Measurements from ENCODE around the gene KCNK2. TPM values are rescaled to one million over a fixed set of nuclear protein-coding genes. Genes with fewer than 3 reads are reported as not detected.

The KCNK2 gene
- total and polyA plus RNA-seq, 10 of the 15 experiments (the other 5 are each of a cell fraction or from before 2014, with no cell fraction given), result 0.04 to 0.13 (median 0.08) TPM; not detected in 4

GRCh38 chr1:215181518-215181917 is 99.0 kb downstream of the KCNK2 start:
- ChIA-PET RAD21 (ENCODE audit: unreplicated experiment) (interaction anchor here (1.2 kb wide), 1 partner anchor 342 kb away, joined by 3 read pairs; no protein-coding TSS in a partner anchor), SMC1A (ENCODE audit: uncharacterized antibody, unreplicated experiment) (interaction anchor here (0.9 kb wide), 1 partner anchor 345 kb away, joined by 3 read pairs; no protein-coding TSS in a partner anchor), CTCF (interaction anchor here (0.6 to 1.6 kb wide), 2 partner anchors 10 to 332 kb away, joined by 3 to 6 read pairs; no protein-coding TSS in a partner anchor), POLR2A (no interaction called here)
- 10% methylated on average over 3 of the region's 3 CpGs for WGBS (ENCODE audit: insufficient coverage, insufficient replicate concordance, low lambda C conversion rate, missing lambda C conversion rate)
- Histone ChIP-seq H3K4me2 (ENCODE audit: control insufficient read depth, insufficient read depth) (no peak overlapping the region), H3K79me2 (ENCODE audit: control insufficient read depth, insufficient read depth, low read length) (no peaks in the 10 kb centered on the region), H4K20me1 (ENCODE audit: control insufficient read depth, insufficient read depth) (no peaks in the 10 kb centered on the region), H3K9me3 (replicated peaks; ENCODE audit: control insufficient read depth, insufficient read depth, low read length) (no peaks in the 10 kb centered on the region; the same call in 2 of the 3 replicates), H3K4me3 (no peak overlapping the region), H2AFZ (ENCODE audit: control insufficient read depth, low read depth, low read length) (no peak overlapping the region), H3K27ac (ENCODE audit: control insufficient read depth, insufficient read depth) (no peak overlapping the region), H3K36me3 (ENCODE audit: control insufficient read depth in 2 of 2, insufficient read depth in 2 of 2, low read length in 1 of 2) (no peaks in the 10 kb centered on the region), H3K27me3 (replicated peaks in 1 of 2; ENCODE audit: control insufficient read depth in 2 of 2, insufficient read depth in 2 of 2, low read length in 1 of 2) (no peaks in the 10 kb centered on the region), H3K4me1 (ENCODE audit: control insufficient read depth, insufficient read depth, low read length) (no peaks in the 10 kb centered on the region), H3K9ac (ENCODE audit: control insufficient read depth, insufficient read depth, low read length) (no peak overlapping the region)
- intact Hi-C loops (cut with micrococcal nuclease; ENCODE audit: unreplicated experiment), result no loop called here
- no TSS peak for BruUV-seq (replicated peaks)
- FAIRE-seq (no peak), DNase-seq (ENCODE audit: low read depth, low spot score) (no peak), ATAC-seq (0 out of 3 replicates have a peak, but pooled peaks have one; percentile 32)
- in situ Hi-C loops (cut with MboI), result no loop called here
- no peak for TF ChIP-seq REST (IDR thresholded peaks at IDR 0.05; ENCODE audit: low read depth, low read length)
- TF ChIP-seq ZSCAN29 (IDR thresholded peaks at IDR 0.05), result no peak
- no peak for TF ChIP-seq ZBTB40 (IDR thresholded peaks at IDR 0.05; ENCODE audit: borderline replicate concordance)

Data from GM12878 (cell line).